ENCODE data around the gene RIBC2. TPM values are rescaled to one million over a fixed set of nuclear protein-coding genes. Genes with fewer than 3 reads are reported as not detected.

The RIBC2 gene
- total and polyA plus RNA-seq, 10 of the 15 experiments (the other 5 are each of a cell fraction or from before 2014, with no cell fraction given), result 0.10 TPM; not detected in 9

Other genes starting within 250 kb of the RIBC2 start
- 79.0 and 83.2 TPM in 2 replicates for gene NUP50, start 249.8 kb upstream of the RIBC2 start, total RNA-seq (2014; rRNA removed)
- gene NUP50, start 249.8 kb upstream of the RIBC2 start, total RNA-seq (2014; rRNA removed; fragmentation: Illumina TruSeq; extraction: Trizol), result 79.3 and 84.3 TPM in 2 replicates
- 117 and 125 TPM in 2 replicates for gene NUP50, start 249.8 kb upstream of the RIBC2 start, total RNA-seq (2021)
- 46.4 and 49.5 TPM in 2 replicates for gene NUP50, start 249.8 kb upstream of the RIBC2 start, polyA plus RNA-seq (2011; rRNA removed)
- gene NUP50, start 249.8 kb upstream of the RIBC2 start, polyA plus RNA-seq (2014; fragmentation: Illumina TruSeq; extraction: Trizol), result 82.5 and 91.0 TPM in 2 replicates
- 10 to 100 TPM; 36.8 to 43.4 TPM for gene NUP50, start 249.8 kb upstream of the RIBC2 start, polyA plus RNA-seq (2014; fragmentation: Nextera tagmentation; extraction: Ambion mirVana)
- gene NUP50, start 249.8 kb upstream of the RIBC2 start, polyA plus RNA-seq (2014; rRNA removed), result 66.9 and 71.3 TPM in 2 replicates
- 10 to 100 TPM; 78.7 to 89.4 TPM for gene NUP50, start 249.8 kb upstream of the RIBC2 start, polyA plus RNA-seq (2016; fragmentation: Nextera tagmentation; extraction: Ambion mirVana)
- 99.8 and 102 TPM in 2 replicates for gene KIAA0930, start 172.8 kb upstream of the RIBC2 start, total RNA-seq (2014; rRNA removed)
- gene KIAA0930, start 172.8 kb upstream of the RIBC2 start, total RNA-seq (2014; rRNA removed; fragmentation: Illumina TruSeq; extraction: Trizol), result 39.2 and 45.2 TPM in 2 replicates
- 125 and 127 TPM in 2 replicates for gene KIAA0930, start 172.8 kb upstream of the RIBC2 start, total RNA-seq (2021)
- gene KIAA0930, start 172.8 kb upstream of the RIBC2 start, polyA plus RNA-seq (2011; rRNA removed), result 38.7 and 58.2 TPM in 2 replicates
- gene KIAA0930, start 172.8 kb upstream of the RIBC2 start, polyA plus RNA-seq (2014; fragmentation: Illumina TruSeq; extraction: Trizol), result 13.4 and 47.4 TPM in 2 replicates
- gene KIAA0930, start 172.8 kb upstream of the RIBC2 start, polyA plus RNA-seq (2014; fragmentation: Nextera tagmentation; extraction: Ambion mirVana), result 1 to 10 TPM; 3.6 to 9.2 TPM
- 114 and 120 TPM in 2 replicates for gene KIAA0930, start 172.8 kb upstream of the RIBC2 start, polyA plus RNA-seq (2014; rRNA removed)
- gene KIAA0930, start 172.8 kb upstream of the RIBC2 start, polyA plus RNA-seq (2016; fragmentation: Nextera tagmentation; extraction: Ambion mirVana), result 10 to 100 TPM; 14.2 to 16.3 TPM
- not detected in 2 replicates for gene UPK3A, start 128.7 kb upstream of the RIBC2 start, total RNA-seq (2014; rRNA removed)
- not detected in 2 replicates for gene UPK3A, start 128.7 kb upstream of the RIBC2 start, total RNA-seq (2014; rRNA removed; fragmentation: Illumina TruSeq; extraction: Trizol)
- not detected in 2 replicates for gene UPK3A, start 128.7 kb upstream of the RIBC2 start, total RNA-seq (2021)
- gene UPK3A, start 128.7 kb upstream of the RIBC2 start, polyA plus RNA-seq (2011; rRNA removed), result not detected in 2 replicates
- gene UPK3A, start 128.7 kb upstream of the RIBC2 start, polyA plus RNA-seq (2014; fragmentation: Illumina TruSeq; extraction: Trizol), result not detected in 2 replicates
- not detected for gene UPK3A, start 128.7 kb upstream of the RIBC2 start, polyA plus RNA-seq (2014; fragmentation: Nextera tagmentation; extraction: Ambion mirVana)
- gene UPK3A, start 128.7 kb upstream of the RIBC2 start, polyA plus RNA-seq (2014; rRNA removed), result not detected in 2 replicates
- gene UPK3A, start 128.7 kb upstream of the RIBC2 start, polyA plus RNA-seq (2016; fragmentation: Nextera tagmentation; extraction: Ambion mirVana), result not detected
- gene FAM118A, start 103.8 kb upstream of the RIBC2 start, total RNA-seq (2014; rRNA removed), result 59.2 and 69.5 TPM in 2 replicates
- 53.0 and 54.0 TPM in 2 replicates for gene FAM118A, start 103.8 kb upstream of the RIBC2 start, total RNA-seq (2014; rRNA removed; fragmentation: Illumina TruSeq; extraction: Trizol)
- gene FAM118A, start 103.8 kb upstream of the RIBC2 start, total RNA-seq (2021), result 44.6 and 63.1 TPM in 2 replicates
- 332 and 365 TPM in 2 replicates for gene FAM118A, start 103.8 kb upstream of the RIBC2 start, polyA plus RNA-seq (2011; rRNA removed)
- 66.3 and 73.8 TPM in 2 replicates for gene FAM118A, start 103.8 kb upstream of the RIBC2 start, polyA plus RNA-seq (2014; fragmentation: Illumina TruSeq; extraction: Trizol)
- gene FAM118A, start 103.8 kb upstream of the RIBC2 start, polyA plus RNA-seq (2014; fragmentation: Nextera tagmentation; extraction: Ambion mirVana), result 10 to 100 TPM; 17.4 to 20.1 TPM
- 125 and 126 TPM in 2 replicates for gene FAM118A, start 103.8 kb upstream of the RIBC2 start, polyA plus RNA-seq (2014; rRNA removed)
- 10 to 100 TPM; 41.7 to 44.1 TPM for gene FAM118A, start 103.8 kb upstream of the RIBC2 start, polyA plus RNA-seq (2016; fragmentation: Nextera tagmentation; extraction: Ambion mirVana)
- gene SMC1B, start 94 bp upstream of the RIBC2 start, total RNA-seq (2014; rRNA removed), result not detected in 2 replicates
- gene SMC1B, start 94 bp upstream of the RIBC2 start, total RNA-seq (2014; rRNA removed; fragmentation: Illumina TruSeq; extraction: Trizol), result not detected in 2 replicates
- gene SMC1B, start 94 bp upstream of the RIBC2 start, total RNA-seq (2021), result not detected in 2 replicates
- gene SMC1B, start 94 bp upstream of the RIBC2 start, polyA plus RNA-seq (2011; rRNA removed), result not detected in 2 replicates
- not detected in 2 replicates for gene SMC1B, start 94 bp upstream of the RIBC2 start, polyA plus RNA-seq (2014; fragmentation: Illumina TruSeq; extraction: Trizol)
- not detected for gene SMC1B, start 94 bp upstream of the RIBC2 start, polyA plus RNA-seq (2014; fragmentation: Nextera tagmentation; extraction: Ambion mirVana)
- gene SMC1B, start 94 bp upstream of the RIBC2 start, polyA plus RNA-seq (2014; rRNA removed), result not detected in 2 replicates
- gene SMC1B, start 94 bp upstream of the RIBC2 start, polyA plus RNA-seq (2016; fragmentation: Nextera tagmentation; extraction: Ambion mirVana), result not detected
- gene FBLN1, start 89.2 kb downstream of the RIBC2 start, total RNA-seq (2014; rRNA removed), result not detected in 2 replicates
- gene FBLN1, start 89.2 kb downstream of the RIBC2 start, total RNA-seq (2014; rRNA removed; fragmentation: Illumina TruSeq; extraction: Trizol), result not detected in 2 replicates
- 0.51 and 0.90 TPM in 2 replicates for gene FBLN1, start 89.2 kb downstream of the RIBC2 start, total RNA-seq (2021)
- not detected in 2 replicates for gene FBLN1, start 89.2 kb downstream of the RIBC2 start, polyA plus RNA-seq (2011; rRNA removed)
- not detected in 2 replicates for gene FBLN1, start 89.2 kb downstream of the RIBC2 start, polyA plus RNA-seq (2014; fragmentation: Illumina TruSeq; extraction: Trizol)
- not detected for gene FBLN1, start 89.2 kb downstream of the RIBC2 start, polyA plus RNA-seq (2014; fragmentation: Nextera tagmentation; extraction: Ambion mirVana)
- gene FBLN1, start 89.2 kb downstream of the RIBC2 start, polyA plus RNA-seq (2014; rRNA removed), result not detected in 2 replicates
- gene FBLN1, start 89.2 kb downstream of the RIBC2 start, polyA plus RNA-seq (2016; fragmentation: Nextera tagmentation; extraction: Ambion mirVana), result under 1 TPM in 1 of 2 experiments, not detected in 1; 0.20 TPM